OCI-LY7 (cell line): ENCODE data around the gene TAF4.

ENCODE experiments used
- CTCF ChIP-seq: fragments of 200-600 bp; sonication (generic); conservative IDR thresholded peaks from 2 replicates; pipeline ENCODE4 v1.5.1; 2014; ENCODE audit warnings: mild to moderate bottlenecking, antibody characterized with exemption, low read length, moderate library complexity, mixed read lengths
- EZH2phosphoT487 ChIP-seq: fragments of 200-600 bp; sonication (generic); IDR thresholded peaks from 2 replicates; pipeline ENCODE4 v1.6.1; 2018; ENCODE audit warnings: low read depth, borderline replicate concordance, mild to moderate bottlenecking, mixed run types, antibody characterized with exemption, low read length, moderate library complexity, mixed read lengths

GRCh38 chr20:62012631-62013030, 53.0 kb downstream of the TAF4 start:
- no peak for TF ChIP-seq CTCF
- no peak for TF ChIP-seq EZH2phosphoT487
